Anterior cingulate cortex (tissue), 58 donors: ENCODE measurements around the gene GUCA1C.

Source experiments
- DNase-seq, 58 donors: peaks; one replicate each; lab custom pipeline; 2025; lab: John Stamatoyannopoulos, UW

The GUCA1C gene

DNA sequence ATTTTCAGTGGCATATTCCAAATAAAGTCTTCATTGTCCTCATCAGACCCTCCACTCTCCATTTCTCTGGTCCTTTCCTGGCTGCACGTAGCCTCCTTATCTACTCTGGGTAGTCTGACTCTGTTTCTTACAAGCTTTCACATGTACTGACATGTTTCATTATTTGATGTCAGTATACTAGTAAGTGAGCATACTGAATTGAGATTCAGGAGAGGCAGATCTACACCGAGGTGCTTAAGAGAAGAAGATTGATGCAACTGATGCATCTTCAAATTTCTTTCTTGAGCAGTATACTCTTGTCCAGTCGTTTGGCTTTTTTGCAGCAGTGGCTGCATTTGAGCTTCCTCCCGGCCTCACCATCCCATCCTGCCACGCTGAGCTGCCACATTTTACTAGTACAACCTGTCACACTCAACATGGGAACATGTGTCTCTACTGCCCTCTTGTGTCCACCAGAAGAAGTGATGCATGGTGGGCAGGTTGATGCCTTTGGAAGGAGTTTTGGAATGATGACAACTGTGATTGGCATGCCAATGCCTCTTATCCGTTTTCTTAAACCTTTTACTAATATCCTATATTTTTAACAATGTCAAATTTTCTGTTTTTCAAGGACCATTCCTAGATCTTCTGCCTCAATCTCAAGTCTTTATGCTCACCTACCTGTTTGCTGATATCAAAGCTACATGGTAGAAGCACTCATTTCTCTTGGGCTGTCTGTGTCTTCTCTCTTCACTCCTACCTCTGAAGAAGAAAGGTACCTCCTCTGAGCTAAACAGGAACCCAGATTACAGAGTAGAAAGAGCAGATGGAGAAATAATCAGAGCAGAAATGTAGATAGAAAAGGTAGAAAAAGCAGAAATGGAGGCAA, 38.7 kb downstream of the GUCA1C start:
- DNase-seq = peak in 43 of 58 donors; percentile 1 to 65 (median 17)

- no peak for DNase-seq
Measured at GRCh38 chr3:108909799-108910198, 43.9 kb downstream of the GUCA1C start.

DNA sequence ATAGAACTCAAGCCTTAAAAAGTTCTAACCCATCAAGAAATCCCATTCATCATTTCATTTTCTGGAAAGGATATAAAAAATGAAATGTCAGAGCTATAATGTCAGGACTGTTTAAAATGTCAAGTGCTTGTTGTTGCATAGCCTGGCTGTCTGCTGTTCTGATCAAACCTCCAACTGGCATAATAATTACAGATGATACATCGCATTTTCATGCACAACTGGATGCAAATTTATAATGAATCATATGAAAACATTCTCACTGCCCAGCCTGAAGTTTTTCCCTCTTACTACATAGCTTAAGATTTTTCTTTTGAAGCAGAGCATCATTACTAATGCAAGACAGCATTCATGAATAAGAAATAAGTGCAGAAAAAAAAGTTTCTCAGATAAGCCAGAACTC, 46.5 kb downstream of the GUCA1C start:
- DNase-seq = no peak

- DNase-seq = no peak
Measured at GRCh38 chr3:108899530-108899929, 54.1 kb downstream of the GUCA1C start.

DNA sequence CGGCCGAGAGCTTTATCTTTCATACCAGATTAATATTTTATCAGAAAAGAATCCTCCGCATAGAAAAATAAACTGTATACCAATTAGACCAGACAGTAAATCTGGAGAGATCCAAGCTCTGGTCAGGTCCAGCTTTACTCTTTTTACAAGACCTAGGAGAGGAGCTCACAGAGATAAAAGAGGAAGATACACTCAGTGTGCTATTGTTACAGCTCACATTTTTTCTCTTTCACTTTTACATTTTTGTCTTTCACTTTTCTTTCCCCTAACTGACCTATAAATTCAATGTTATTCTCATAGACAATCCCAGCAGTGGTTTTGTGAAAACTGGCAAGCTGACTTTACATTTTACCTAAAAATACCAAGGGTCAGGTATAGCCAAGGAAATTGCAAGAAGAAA, 55.8 kb downstream of the GUCA1C start:
- no peak for DNase-seq

DNA sequence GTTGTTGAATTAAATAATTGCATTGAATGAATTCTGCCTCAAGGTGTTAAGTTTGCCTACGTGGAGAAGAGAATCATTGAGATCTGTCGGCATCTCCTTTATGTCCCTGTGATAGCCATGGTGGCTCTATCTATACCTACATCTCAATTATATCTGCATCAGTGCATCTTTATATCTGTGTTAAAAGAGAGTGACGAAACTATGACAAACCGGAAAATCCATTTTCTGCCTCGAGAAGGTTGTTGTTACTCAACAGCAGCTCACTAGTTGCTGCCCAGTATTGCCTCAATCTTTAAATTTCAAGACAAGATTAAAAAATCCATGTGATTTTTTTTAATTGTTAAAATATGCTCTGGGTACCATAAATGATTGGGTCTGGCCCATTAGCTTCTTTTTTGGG, 58.7 kb downstream of the GUCA1C start:
- DNase-seq = no peak

GRCh38 chr3:108891833-108892232, 61.8 kb downstream of the GUCA1C start:
- no peak for DNase-seq

DNA sequence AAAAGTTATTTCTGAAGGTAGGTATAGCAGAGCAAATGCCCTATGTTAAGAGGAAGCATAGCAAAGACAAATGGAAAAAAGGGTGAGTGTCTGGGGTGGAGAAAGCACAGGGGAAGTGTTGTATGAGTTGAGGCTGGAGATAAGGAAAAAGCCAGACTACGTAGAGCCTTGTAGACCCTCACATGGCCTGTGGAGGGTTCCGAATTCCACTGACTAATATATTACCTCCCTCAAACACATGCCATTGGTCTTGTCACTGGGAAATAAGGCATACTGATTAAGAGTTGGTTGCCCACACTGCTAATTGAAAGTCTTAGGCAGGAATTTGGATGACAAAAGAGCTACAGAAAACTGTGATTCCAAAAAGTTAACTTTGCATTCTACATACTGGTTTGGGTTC, 65.9 kb downstream of the GUCA1C start:
- no peak for DNase-seq

DNA sequence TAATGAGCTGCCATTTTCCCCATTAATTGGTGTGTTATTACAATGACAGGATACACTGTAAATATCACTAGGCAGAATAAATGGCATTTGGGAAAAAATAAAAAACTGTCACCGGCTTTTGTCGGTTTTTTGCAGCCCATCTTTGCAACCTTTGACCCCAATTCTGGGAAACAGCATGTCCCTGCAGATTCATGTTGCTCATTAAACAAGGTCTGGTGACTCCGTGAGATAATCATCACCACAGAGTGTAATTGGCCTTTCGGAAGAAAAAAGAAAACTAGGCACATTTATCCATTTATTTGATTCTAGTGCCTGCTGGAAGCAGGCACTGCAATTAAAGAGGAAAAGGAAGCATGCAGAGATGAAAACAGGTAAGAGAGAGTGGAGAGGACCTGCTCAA, 66.6 kb downstream of the GUCA1C start:
- DNase-seq = no peak

DNA sequence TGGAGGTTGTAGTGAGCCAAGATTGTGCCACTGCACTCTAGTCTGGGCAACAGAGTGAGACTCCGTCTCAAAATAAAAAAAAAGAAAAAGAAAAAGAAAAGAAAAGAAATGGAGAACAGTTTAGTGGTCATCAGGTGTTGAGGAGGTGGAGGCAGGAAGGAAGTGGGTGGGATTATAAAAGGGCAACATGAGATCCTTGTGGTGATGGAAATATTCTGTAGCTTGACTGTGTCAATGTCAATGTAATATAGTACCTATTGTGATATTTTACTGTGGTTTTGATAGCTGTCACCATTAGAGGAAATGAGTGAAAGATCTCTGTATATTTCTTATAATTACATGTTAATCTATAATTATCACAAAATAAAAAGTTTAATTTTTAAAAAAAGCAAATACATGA, 70.3 kb downstream of the GUCA1C start:
- DNase-seq = no peak

- DNase-seq = no peak
Measured at GRCh38 chr3:108882762-108883161, 70.9 kb downstream of the GUCA1C start.

- no peak for DNase-seq
Measured at GRCh38 chr3:108879915-108880314, 73.8 kb downstream of the GUCA1C start.

DNA sequence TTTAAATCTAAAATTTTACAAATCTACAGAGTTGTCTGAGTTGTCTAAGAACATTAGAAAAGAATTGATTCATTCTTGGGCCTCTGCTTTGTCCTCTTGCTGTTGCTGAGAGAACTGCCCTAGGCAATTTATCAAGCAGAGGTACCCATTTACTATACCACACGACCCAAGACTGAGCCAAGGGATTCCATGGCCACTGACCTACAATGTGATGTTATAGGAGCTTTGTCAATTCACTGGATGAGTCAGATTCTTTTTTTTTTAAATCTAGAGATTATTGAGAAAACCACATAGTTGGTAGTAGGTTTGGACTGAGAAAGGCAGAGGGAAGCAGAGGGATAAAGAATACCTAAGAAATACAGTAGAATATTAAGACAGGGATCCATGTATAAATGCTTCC, 75.8 kb downstream of the GUCA1C start:
- no peak for DNase-seq

DNA sequence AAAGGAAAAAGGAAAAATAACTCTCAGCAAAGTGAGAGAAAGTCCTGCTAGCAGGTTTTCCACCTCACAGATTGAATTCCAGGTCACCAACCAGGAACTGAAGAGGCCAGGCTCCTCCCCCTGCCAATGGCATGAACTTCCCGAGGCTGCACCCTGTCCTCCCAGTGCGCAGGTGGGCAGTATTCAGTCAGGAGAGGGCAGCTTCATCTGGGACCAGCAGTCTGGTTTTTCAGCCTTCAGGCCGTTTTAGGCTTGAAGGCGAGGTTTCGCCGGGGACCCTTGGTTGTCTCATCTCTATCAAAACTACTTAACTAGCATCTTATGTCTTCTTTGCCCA, 89.9 kb downstream of the GUCA1C start:
- no peak for DNase-seq

DNA sequence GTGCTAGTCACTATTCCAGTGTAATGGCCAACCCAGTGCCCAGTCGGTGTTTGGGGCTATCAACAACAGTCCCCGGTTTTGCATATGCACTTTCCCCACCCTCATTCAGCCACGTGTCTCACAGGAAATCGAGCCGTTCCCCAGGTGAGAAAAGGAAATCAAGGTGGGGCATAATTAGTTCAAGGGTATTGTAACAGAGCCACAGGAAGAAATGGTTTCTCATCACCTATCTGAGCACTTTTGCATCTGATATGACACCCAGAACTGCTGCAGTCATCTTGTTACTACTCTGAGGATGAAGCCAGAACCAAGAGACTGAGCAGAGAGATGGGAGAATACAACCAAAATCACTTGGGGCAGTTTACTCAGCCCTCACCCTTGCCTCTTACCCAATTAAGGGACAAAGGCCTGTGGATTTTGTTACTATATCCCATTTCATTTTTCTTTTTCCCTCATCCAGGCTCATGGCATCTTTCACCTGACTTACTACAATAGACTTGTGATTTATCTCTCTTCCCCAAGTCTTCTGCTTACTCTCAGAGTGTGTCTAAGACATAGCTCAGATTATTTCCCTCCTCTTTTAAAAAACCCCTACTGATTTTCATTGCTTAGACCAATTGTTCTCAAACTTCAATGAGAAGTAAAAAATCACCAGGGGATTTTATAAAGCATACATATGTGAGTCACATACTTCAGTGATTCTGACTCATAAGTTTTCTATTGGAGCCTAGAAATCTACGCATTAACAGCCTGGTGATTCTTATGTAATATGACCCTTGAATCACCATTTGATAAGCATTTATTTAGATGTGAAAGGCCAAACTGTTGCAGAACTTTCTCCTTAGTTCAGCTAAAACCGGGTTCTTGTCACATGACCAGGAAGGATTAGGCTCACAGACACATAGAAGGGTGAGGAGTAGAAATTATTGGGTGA, 90.5 kb downstream of the GUCA1C start:
- no peak for DNase-seq

DNA sequence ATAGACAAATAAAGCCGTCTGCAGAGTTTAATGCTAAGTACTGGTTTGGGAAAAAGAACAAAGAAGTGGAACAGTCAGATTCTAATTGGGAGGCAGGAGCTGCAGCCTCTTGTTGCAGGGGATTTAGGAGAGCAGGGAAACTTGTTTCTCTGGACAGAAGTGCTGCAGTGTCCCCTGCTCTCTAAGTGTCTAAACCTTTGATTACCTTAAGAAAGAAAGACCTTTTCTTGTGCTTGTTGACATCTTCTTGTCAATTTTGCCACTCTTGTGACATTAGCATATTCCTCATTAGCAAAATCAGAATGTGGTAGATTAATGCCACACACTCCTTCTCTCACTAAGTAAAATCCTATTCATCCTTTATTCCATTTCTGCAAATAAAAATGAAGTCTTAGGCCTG, 92.3 kb downstream of the GUCA1C start:
- DNase-seq = no peak
